ENCODE results near the gene PHF20. TPM values are rescaled to one million over a fixed set of nuclear protein-coding genes. Genes with fewer than 3 reads are reported as not detected.

The PHF20 gene
- total RNA-seq, 1 donor from 2014 or later: 35.9 TPM

DNA sequence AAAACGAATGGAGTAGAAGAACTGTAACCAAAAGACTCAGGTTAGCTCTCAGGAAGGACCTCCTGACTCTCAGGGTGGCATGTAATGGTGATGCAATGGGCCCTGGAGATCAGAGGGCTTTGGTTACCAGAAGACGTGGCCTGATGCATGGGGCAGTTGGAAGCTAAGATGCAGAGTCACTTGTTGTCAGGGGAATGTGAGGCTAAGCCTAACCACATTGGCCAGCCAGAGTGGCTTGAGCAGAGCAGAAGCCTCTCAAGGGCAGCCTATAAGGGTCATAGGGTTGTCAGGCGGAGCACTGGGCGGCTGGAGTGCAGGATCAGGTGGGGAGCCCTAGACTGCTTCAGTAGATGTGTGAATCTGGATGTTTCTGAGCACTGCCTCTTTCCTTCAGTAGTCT lies 202.4 kb downstream of the PHF20 start:
- no peaks in the 10 kb centered on the region for H3K36me3 ChIP-seq
- H3K4me3 ChIP-seq: no peak overlapping the region
- DNase-seq: no peak
- TF ChIP-seq, protein P1, sequence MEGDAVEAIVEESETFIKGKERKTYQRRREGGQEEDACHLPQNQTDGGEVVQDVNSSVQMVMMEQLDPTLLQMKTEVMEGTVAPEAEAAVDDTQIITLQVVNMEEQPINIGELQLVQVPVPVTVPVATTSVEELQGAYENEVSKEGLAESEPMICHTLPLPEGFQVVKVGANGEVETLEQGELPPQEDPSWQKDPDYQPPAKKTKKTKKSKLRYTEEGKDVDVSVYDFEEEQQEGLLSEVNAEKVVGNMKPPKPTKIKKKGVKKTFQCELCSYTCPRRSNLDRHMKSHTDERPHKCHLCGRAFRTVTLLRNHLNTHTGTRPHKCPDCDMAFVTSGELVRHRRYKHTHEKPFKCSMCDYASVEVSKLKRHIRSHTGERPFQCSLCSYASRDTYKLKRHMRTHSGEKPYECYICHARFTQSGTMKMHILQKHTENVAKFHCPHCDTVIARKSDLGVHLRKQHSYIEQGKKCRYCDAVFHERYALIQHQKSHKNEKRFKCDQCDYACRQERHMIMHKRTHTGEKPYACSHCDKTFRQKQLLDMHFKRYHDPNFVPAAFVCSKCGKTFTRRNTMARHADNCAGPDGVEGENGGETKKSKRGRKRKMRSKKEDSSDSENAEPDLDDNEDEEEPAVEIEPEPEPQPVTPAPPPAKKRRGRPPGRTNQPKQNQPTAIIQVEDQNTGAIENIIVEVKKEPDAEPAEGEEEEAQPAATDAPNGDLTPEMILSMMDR (IDR thresholded peaks at IDR 0.05; ENCODE audit: borderline replicate concordance): no peak
- H3K27ac ChIP-seq (replicated peaks): no peak overlapping the region
- no peaks in the 10 kb centered on the region for H3K4me1 ChIP-seq
- intact Hi-C loops (cut with micrococcal nuclease): no loop called here
- no peaks in the 10 kb centered on the region for H3K27me3 ChIP-seq (ENCODE audit: low read depth)
- no peaks in the 10 kb centered on the region for H3K9me3 ChIP-seq (replicated peaks)

DNA sequence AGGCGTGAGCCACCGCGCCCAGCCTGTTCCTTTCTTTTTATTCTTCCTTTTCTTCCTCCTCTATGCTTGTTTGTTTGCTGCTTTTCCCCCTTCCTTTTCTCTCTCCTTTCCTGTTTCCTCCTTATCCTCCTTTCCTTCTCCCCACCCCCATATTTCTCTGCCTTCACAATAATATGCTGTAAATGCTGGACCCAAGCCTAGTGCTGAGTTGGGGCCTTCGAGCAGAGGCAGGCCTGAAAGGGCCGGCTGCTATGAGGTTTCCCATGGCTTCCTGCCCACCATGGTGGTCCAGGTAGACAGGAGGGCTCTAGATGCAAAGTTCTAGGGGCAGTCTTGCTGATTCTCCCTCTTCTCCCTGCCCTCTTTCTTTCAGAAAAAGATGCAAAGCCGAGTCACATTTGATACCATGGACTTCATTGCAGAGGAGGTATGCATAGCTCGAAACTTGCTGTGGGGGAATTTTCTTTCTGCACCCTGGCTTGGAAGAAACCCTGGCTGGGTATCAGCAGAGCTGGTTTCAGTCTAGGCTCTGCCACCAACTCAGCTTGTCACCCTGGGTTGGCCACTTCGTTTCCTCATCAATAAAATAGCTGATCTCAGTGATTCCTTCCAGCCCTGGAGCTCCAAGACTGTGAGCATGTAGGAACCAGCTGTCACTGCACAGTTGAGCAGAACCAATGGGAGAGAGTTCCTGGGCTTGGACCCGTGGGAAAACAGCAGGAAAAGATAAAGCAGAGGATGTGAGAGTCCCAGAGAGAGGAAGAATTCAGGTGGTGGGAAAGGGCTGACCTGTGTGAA lies 204.0 kb downstream of the PHF20 start:
- no peak for DNase-seq
- TF ChIP-seq, protein P1 (IDR thresholded peaks at IDR 0.05; ENCODE audit: borderline replicate concordance): no peak

DNA sequence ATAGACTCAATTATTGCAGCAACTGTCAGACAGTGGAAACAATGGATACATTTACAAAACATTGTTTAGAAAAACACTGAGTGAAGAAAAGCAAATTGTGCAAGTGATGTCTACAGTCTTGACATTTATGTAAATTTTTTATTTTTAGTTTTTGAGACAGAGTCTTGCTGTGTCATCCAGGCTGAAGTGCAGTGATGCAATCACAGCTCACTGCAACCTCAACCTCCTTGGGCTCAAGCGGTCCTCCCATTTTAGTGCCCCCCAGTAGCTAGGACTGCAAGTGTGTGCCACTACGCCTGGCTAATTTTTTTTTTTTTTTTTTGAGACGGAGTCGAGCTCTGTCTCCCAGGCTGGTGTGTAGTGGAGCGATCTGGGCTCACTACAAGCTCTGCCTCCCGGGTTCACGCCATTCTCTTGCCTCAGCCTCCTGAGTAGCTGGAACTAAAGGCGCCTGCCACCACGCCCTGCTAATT lies 206.3 kb downstream of the PHF20 start:
- DNase-seq: no peak
- no peaks in the 10 kb centered on the region for H3K27me3 ChIP-seq (ENCODE audit: low read depth)
- intact Hi-C loops (cut with micrococcal nuclease): no loop called here
- no peaks in the 10 kb centered on the region for H3K9me3 ChIP-seq (replicated peaks)
- H3K4me3 ChIP-seq: no peak overlapping the region
- H3K4me1 ChIP-seq: no peaks in the 10 kb centered on the region
- no peaks in the 10 kb centered on the region for H3K36me3 ChIP-seq
- TF ChIP-seq, protein P1 (IDR thresholded peaks at IDR 0.05; ENCODE audit: borderline replicate concordance): no peak
- no peak overlapping the region for H3K27ac ChIP-seq (replicated peaks)

More for the DNA sequence above, 204.0 kb downstream of the PHF20 start:
- Histone ChIP-seq H3K4me3 (no peak overlapping the region), H3K27me3 (ENCODE audit: low read depth) (no peaks in the 10 kb centered on the region), H3K9me3 (replicated peaks) (no peaks in the 10 kb centered on the region), H3K27ac (replicated peaks) (no peak overlapping the region), H3K4me1 (no peaks in the 10 kb centered on the region), H3K36me3 (no peaks in the 10 kb centered on the region)
- intact Hi-C loops (cut with micrococcal nuclease): no loop called here

DNA sequence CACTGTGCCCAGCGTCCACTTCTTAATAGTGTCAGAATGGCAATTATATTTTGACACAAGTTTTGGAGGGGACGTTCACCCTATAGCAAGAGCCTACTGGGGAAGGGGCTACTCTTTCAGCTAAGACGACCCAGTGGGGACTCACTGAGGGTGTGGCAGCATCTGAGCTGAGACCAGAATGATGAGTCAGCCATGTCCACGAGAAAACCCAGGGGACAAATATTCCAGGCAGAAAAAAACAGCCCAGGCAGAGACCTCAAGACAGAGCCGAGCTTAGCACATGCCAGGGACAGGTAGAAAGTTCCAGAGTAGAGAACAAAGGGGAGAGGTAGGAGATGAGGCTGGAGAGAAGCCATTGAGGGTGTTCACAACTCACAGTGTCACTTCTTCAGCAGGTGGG lies 207.7 kb downstream of the PHF20 start:
- Histone ChIP-seq H3K9me3 (replicated peaks) (no peaks in the 10 kb centered on the region), H3K4me3 (no peak overlapping the region), H3K27ac (replicated peaks) (no peak overlapping the region), H3K27me3 (ENCODE audit: low read depth) (no peaks in the 10 kb centered on the region), H3K36me3 (no peaks in the 10 kb centered on the region), H3K4me1 (no peaks in the 10 kb centered on the region)
- intact Hi-C loops (cut with micrococcal nuclease): no loop called here
- TF ChIP-seq, protein P1 (IDR thresholded peaks at IDR 0.05; ENCODE audit: borderline replicate concordance): no peak
- DNase-seq: no peak

DNA sequence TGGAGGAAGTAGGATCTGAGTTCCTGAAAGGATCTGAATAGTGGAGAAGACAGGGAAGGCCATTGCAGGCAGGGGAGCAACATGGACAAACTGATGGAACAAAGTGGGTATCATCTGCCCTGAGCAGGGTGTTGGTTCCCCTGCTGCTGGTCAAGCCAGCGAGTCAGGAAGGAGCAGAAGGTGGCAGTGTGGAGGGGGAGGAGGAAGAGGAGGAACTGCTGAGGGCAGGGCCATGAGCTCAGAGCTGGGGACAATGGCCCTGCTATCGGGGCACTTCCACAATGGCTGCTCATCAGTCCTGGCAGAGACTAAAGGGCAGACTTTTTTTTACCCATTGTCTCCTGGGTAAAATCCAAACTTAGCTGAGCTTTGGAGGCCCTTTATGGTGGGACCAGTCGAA lies 210.2 kb downstream of the PHF20 start:
- Histone ChIP-seq H3K36me3 (no peaks in the 10 kb centered on the region), H3K27ac (replicated peaks) (no peak overlapping the region), H3K27me3 (ENCODE audit: low read depth) (no peaks in the 10 kb centered on the region), H3K9me3 (replicated peaks) (no peaks in the 10 kb centered on the region), H3K4me1 (no peaks in the 10 kb centered on the region), H3K4me3 (no peak overlapping the region)
- intact Hi-C loops (cut with micrococcal nuclease): no loop called here
- DNase-seq: no peak
- TF ChIP-seq, protein P1 (IDR thresholded peaks at IDR 0.05; ENCODE audit: borderline replicate concordance): no peak

All from left ventricle myocardium inferior (tissue), 1 donor.